Endothelial cell (in vitro differentiated cells): ENCODE results near the gene TP53INP2. TPM values are rescaled to one million over a fixed set of nuclear protein-coding genes. Genes with fewer than 3 reads are reported as not detected.

Experiments
- DNase-seq: peaks from one replicate; pipeline ENCODE4 v3.0.0; 2021; ENCODE audit warnings: low spot score
- H3K27ac Mint-ChIP-seq: one replicate; pipeline ENCODE4 v1.8.0; 2021; ENCODE audit warnings: mixed read lengths, inconsistent platforms; ENCODE audit not compliant: unreplicated experiment
- H3K27me3 Mint-ChIP-seq: one replicate; pipeline ENCODE4 v1.8.0; 2021; ENCODE audit warnings: mild to moderate bottlenecking, moderate library complexity, mixed read lengths, inconsistent platforms; ENCODE audit not compliant: unreplicated experiment
- H3K36me3 Mint-ChIP-seq: one replicate; pipeline ENCODE4 v1.8.0; 2021; ENCODE audit warnings: mild to moderate bottlenecking, low read depth, mixed read lengths, inconsistent platforms; ENCODE audit not compliant: unreplicated experiment
- H3K4me1 Mint-ChIP-seq: one replicate; pipeline ENCODE4 v1.8.0; 2021; ENCODE audit warnings: mild to moderate bottlenecking, mixed read lengths, inconsistent platforms; ENCODE audit not compliant: unreplicated experiment
- H3K4me3 Mint-ChIP-seq: one replicate; pipeline ENCODE4 v1.8.0; 2021; ENCODE audit warnings: mild to moderate bottlenecking, mixed read lengths, inconsistent platforms; ENCODE audit not compliant: unreplicated experiment
- H3K9me3 Mint-ChIP-seq: one replicate; pipeline ENCODE4 v1.8.0; 2021; ENCODE audit warnings: mixed read lengths, inconsistent platforms; ENCODE audit not compliant: unreplicated experiment
- CTCF ChIP-seq: fragments of 200-600 bp; sonication (generic); IDR thresholded peaks from one replicate; pipeline ENCODE4 v1.5.0; 2021; ENCODE audit warnings: antibody characterized with exemption; ENCODE audit not compliant: unreplicated experiment
- total RNA-seq: library from RNA; stranded (reverse); fragmentation: NEBNext Ultra II Directional; extraction: Animal tissue kit (Norgen Biotek cat#: 25700); gene quantifications from one replicate; pipeline ENCODE4 v1.2.1, GENCODE V29; 2021; ENCODE audit not compliant: unreplicated experiment

The TP53INP2 gene
- total RNA-seq, 1 donor from 2014 or later, result 68.5 TPM

- Mint-ChIP-seq H3K9me3 (no peaks in the 10 kb centered on the region), H3K4me3 (peak overlapping the region; percentile 76), H3K4me1 (peaks cover 39% of the 10 kb centered on the region), H3K27ac (no peak overlapping the region), H3K36me3 (peaks cover 41% of the 10 kb centered on the region), H3K27me3 (peaks cover 9% of the 10 kb centered on the region)
- DNase-seq, result peak; percentile 65
- TF ChIP-seq CTCF, result peak; percentile 9
These were observed 5.1 kb downstream of the TP53INP2 start for GRCh38 chr20:34709044-34709830.

GRCh38 chr20:34709831-34710567 is 5.9 kb downstream of the TP53INP2 start:
- no peak for TF ChIP-seq CTCF
- Mint-ChIP-seq H3K4me3 (peak overlapping the region; percentile 76), H3K9me3 (no peaks in the 10 kb centered on the region), H3K27ac (peak overlapping the region; percentile 13), H3K4me1 (peaks cover 39% of the 10 kb centered on the region), H3K36me3 (peaks cover 41% of the 10 kb centered on the region), H3K27me3 (peaks cover 9% of the 10 kb centered on the region)
- DNase-seq, result peak; percentile 40

GRCh38 chr20:34710568-34710839 is 6.4 kb downstream of the TP53INP2 start:
- Mint-ChIP-seq H3K27me3 (peaks cover 10% of the 10 kb centered on the region), H3K36me3 (peaks cover 41% of the 10 kb centered on the region), H3K9me3 (no peaks in the 10 kb centered on the region), H3K4me3 (peak overlapping the region; percentile 69), H3K4me1 (peaks cover 35% of the 10 kb centered on the region), H3K27ac (peak overlapping the region; percentile 13)
- no peak for TF ChIP-seq CTCF
- no peak for DNase-seq

GRCh38 chr20:34710861-34711574 is 6.9 kb downstream of the TP53INP2 start:
- no peak overlapping the region for H3K27ac Mint-ChIP-seq

More at GRCh38 chr20:34710861-34711574, 6.9 kb downstream of the TP53INP2 start:
- peak overlapping the region; percentile 69 for H3K4me3 Mint-ChIP-seq
- peaks cover 8% of the 10 kb centered on the region for H3K27me3 Mint-ChIP-seq
- DNase-seq, result no peak
- TF ChIP-seq CTCF, result no peak
- no peaks in the 10 kb centered on the region for H3K9me3 Mint-ChIP-seq
- peaks cover 41% of the 10 kb centered on the region for H3K36me3 Mint-ChIP-seq
- peaks cover 30% of the 10 kb centered on the region for H3K4me1 Mint-ChIP-seq
